ENCODE results near the gene BTN1A1. TPM values are rescaled to one million over a fixed set of nuclear protein-coding genes. Genes with fewer than 3 reads are reported as not detected.

BTN1A1 gene
- total RNA-seq, 1 experiment from 2014 or later = not detected

- BruUV-seq (replicated peaks) = no TSS peak
- H3K4me1 Mint-ChIP-seq (ENCODE audit: insufficient read depth, unreplicated experiment) = peaks cover 21% of the 10 kb centered on the region
- no peak for TF ChIP-seq CTCF (IDR thresholded peaks at IDR 0.05; ENCODE audit: unreplicated experiment)
- no peak overlapping the region for H3K4me3 Mint-ChIP-seq (ENCODE audit: unreplicated experiment)
- peaks cover 40% of the 10 kb centered on the region for H3K36me3 Mint-ChIP-seq (ENCODE audit: insufficient read depth, unreplicated experiment)
- intact Hi-C loops (cut with micrococcal nuclease) = loop anchor here (5.0 kb wide), 1 partner anchor 67 kb away; the partner anchor contains the start of gene HMGN4
- DNase-seq (ENCODE audit: unreplicated experiment) = no peak
- ChIA-PET POLR2A (no interaction called here), CTCF (no interaction called here)
- no peak overlapping the region for H3K27ac Mint-ChIP-seq (ENCODE audit: low read depth, unreplicated experiment)
- H3K27me3 Mint-ChIP-seq (ENCODE audit: insufficient read depth, unreplicated experiment) = no peaks in the 10 kb centered on the region
- H3K9me3 Mint-ChIP-seq (ENCODE audit: unreplicated experiment) = peaks cover 8% of the 10 kb centered on the region
Measured at GRCh38 chr6:26470643-26471042, 29.5 kb upstream of the BTN1A1 start.

GRCh38 chr6:26471970-26472369 lies 28.1 kb upstream of the BTN1A1 start:
- no TSS peak for BruUV-seq (replicated peaks)
- H3K4me3 Mint-ChIP-seq (ENCODE audit: unreplicated experiment) = no peak overlapping the region

GRCh38 chr6:26472549-26473290 lies 27.4 kb upstream of the BTN1A1 start:
- Mint-ChIP-seq H3K36me3 (ENCODE audit: insufficient read depth, unreplicated experiment) (peaks cover 24% of the 10 kb centered on the region), H3K27me3 (ENCODE audit: insufficient read depth, unreplicated experiment) (no peaks in the 10 kb centered on the region), H3K4me3 (ENCODE audit: unreplicated experiment) (peak overlapping the region; percentile 92), H3K27ac (ENCODE audit: low read depth, unreplicated experiment) (peak overlapping the region; percentile 99), H3K4me1 (ENCODE audit: insufficient read depth, unreplicated experiment) (peaks cover 21% of the 10 kb centered on the region), H3K9me3 (ENCODE audit: unreplicated experiment) (peaks cover 8% of the 10 kb centered on the region)
- intact Hi-C loops (cut with micrococcal nuclease) = loop anchor here (5.0 kb wide), 1 partner anchor 65 kb away; the partner anchor contains the start of gene HMGN4
- no peak for TF ChIP-seq CTCF (IDR thresholded peaks at IDR 0.05; ENCODE audit: unreplicated experiment)
- POLR2A ChIA-PET = interaction anchor here (0.6 to 2.5 kb wide), 12 partner anchors 30 to 256 kb away, joined by 3 to 17 read pairs (median 4); partner anchors contain the start of gene HMGN4
- BruUV-seq (replicated peaks) = no TSS peak
- CTCF ChIA-PET = interaction anchor here (1.1 kb wide), 1 partner anchor 12 kb away, joined by 3 read pairs; no protein-coding TSS in a partner anchor
- DNase-seq (ENCODE audit: unreplicated experiment) = no peak

More at GRCh38 chr6:26471970-26472369, 28.1 kb upstream of the BTN1A1 start:
- Mint-ChIP-seq H3K9me3 (ENCODE audit: unreplicated experiment) (peaks cover 8% of the 10 kb centered on the region), H3K27ac (ENCODE audit: low read depth, unreplicated experiment) (no peak overlapping the region), H3K36me3 (ENCODE audit: insufficient read depth, unreplicated experiment) (peaks cover 31% of the 10 kb centered on the region), H3K27me3 (ENCODE audit: insufficient read depth, unreplicated experiment) (no peaks in the 10 kb centered on the region), H3K4me1 (ENCODE audit: insufficient read depth, unreplicated experiment) (peaks cover 21% of the 10 kb centered on the region)
- CTCF ChIA-PET = interaction anchor here (1.1 kb wide), 1 partner anchor 13 kb away, joined by 3 read pairs; no protein-coding TSS in a partner anchor
- DNase-seq (ENCODE audit: unreplicated experiment) = no peak
- POLR2A ChIA-PET = interaction anchor here (0.9 to 2.4 kb wide), 2 partner anchors 33 to 255 kb away, joined by 3 to 8 read pairs; a partner anchor contains a TSS
- intact Hi-C loops (cut with micrococcal nuclease) = loop anchor here (5.0 kb wide), 1 partner anchor 65 kb away; the partner anchor contains the start of gene HMGN4
- TF ChIP-seq CTCF (IDR thresholded peaks at IDR 0.05; ENCODE audit: unreplicated experiment) = no peak

DNA sequence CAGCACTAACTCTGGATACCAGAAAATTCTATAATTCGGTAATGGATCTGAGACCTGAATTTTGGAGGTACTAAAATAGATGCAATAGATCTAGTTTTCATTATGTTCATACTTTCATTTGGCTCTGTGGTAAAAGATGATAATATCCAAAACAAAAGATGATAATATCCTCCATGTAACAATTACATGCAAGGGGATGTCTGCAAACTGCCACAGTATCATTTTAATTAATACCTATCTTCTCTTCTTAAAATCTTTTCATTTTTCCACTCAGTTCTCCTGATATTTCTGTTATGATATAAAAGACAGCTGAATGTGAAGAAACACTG lies 26.7 kb upstream of the BTN1A1 start:
- intact Hi-C loops (cut with micrococcal nuclease) = loop anchor here (5.0 kb wide), 1 partner anchor 64 kb away; the partner anchor contains the start of gene HMGN4
- no peak for DNase-seq (ENCODE audit: unreplicated experiment)
- peak overlapping the region; percentile 99 for H3K27ac Mint-ChIP-seq (ENCODE audit: low read depth, unreplicated experiment)
- H3K36me3 Mint-ChIP-seq (ENCODE audit: insufficient read depth, unreplicated experiment) = peaks cover 20% of the 10 kb centered on the region
- POLR2A ChIA-PET = interaction anchor here (0.6 to 2.5 kb wide), 19 partner anchors 12 to 257 kb away, joined by 3 to 17 read pairs (median 5); partner anchors contain the start of genes BTN2A1 and HMGN4
- no peaks in the 10 kb centered on the region for H3K27me3 Mint-ChIP-seq (ENCODE audit: insufficient read depth, unreplicated experiment)
- no peak for TF ChIP-seq CTCF (IDR thresholded peaks at IDR 0.05; ENCODE audit: unreplicated experiment)
- CTCF ChIA-PET = interaction anchor here (1.3 kb wide), 1 partner anchor 18 kb away, joined by 3 read pairs; no protein-coding TSS in a partner anchor
- H3K4me1 Mint-ChIP-seq (ENCODE audit: insufficient read depth, unreplicated experiment) = peaks cover 21% of the 10 kb centered on the region
- BruUV-seq (replicated peaks) = no TSS peak
- peak overlapping the region; percentile 92 for H3K4me3 Mint-ChIP-seq (ENCODE audit: unreplicated experiment)
- peaks cover 8% of the 10 kb centered on the region for H3K9me3 Mint-ChIP-seq (ENCODE audit: unreplicated experiment)

Measured in MCF 10A (cell line).